HepG2 (cell line): ENCODE results near the gene FXYD4. TPM values are rescaled to one million over a fixed set of nuclear protein-coding genes. Genes with fewer than 3 reads are reported as not detected.

Source experiments
- ATAC-seq: fragments of 200-7000 bp; cut with Tn5 transposase; 3 replicates; pipeline ENCODE4 v1.9.1; 2020; ENCODE audit warnings: mild to moderate bottlenecking, moderate library complexity
- BruUV-seq: library from RNA; stranded (reverse); fragments of 400-500 nt; replicated peaks from 2 replicates; lab custom pipeline; 2021; lab: Mats Ljungman, UMichigan
- CTCF ChIA-PET: fragments of 300-600 bp; formaldehyde crosslinking; extraction: SDS; loops from one replicate; lab custom pipeline; 2021; ENCODE audit warnings: low total read pairs, inconsistent platforms, low intra/inter-chr PET ratio; lab: Yijun Ruan, JAX
- POLR2A ChIA-PET: fragments of 350-600 bp; sonication (Branson Sonifier 250); formaldehyde crosslinking; loops from one replicate; lab custom pipeline; 2020; ENCODE audit warnings: antibody characterized with exemption, inconsistent platforms; lab: Yijun Ruan, JAX
- DNase-seq: peaks from one replicate; pipeline ENCODE4 v3.0.0-alpha.2; 2015; ENCODE audit warnings: low spot score
- FAIRE-seq: peaks from 3 replicates; lab custom pipeline; 2011; peaks lifted over from hg19 to GRCh38; lab: Jason Lieb, UNC
- H2AFZ ChIP-seq: one replicate; pipeline ENCODE4 v1.6.1; 2011; ENCODE audit warnings: low read length, inconsistent platforms
- H3K27ac ChIP-seq: fragments of 300-600 bp; 3 replicates; pipeline ENCODE4 v1.8.0; 2011; ENCODE audit warnings: mixed run types, mild to moderate bottlenecking, mixed read lengths, low read length, inconsistent platforms; ENCODE audit not compliant: insufficient read depth; ENCODE audit errors: extremely low read length
- H3K27me3 ChIP-seq, 2 experiments: fragments of 200-600 bp in 1 of 2; 2 replicates in 1 of 2; 3 replicates in 1 of 2; pipeline versions ENCODE4 v1.6.0 to v1.8.0; 2011; ENCODE audit warnings: low read length in 2 of 2, mild to moderate bottlenecking in 2 of 2, moderate library complexity in 2 of 2, inconsistent platforms in 1 of 2; ENCODE audit not compliant: insufficient read depth in 2 of 2, control insufficient read depth in 1 of 2
- H3K36me3 ChIP-seq, 2 experiments: fragments of 200-600 bp in 1 of 2; replicated peaks in 1 of 2; 2 replicates in 1 of 2; 3 replicates in 1 of 2; pipeline versions ENCODE4 v1.5.1 to v1.8.0; 2011; ENCODE audit warnings: low read length in 2 of 2, inconsistent platforms in 1 of 2; ENCODE audit not compliant: insufficient read depth in 2 of 2, control insufficient read depth in 1 of 2
- H3K4me1 ChIP-seq: 2 replicates; pipeline ENCODE4 v1.5.1; 2012; ENCODE audit warnings: low read length, inconsistent platforms; ENCODE audit not compliant: insufficient read depth
- H3K4me2 ChIP-seq: 2 replicates; pipeline ENCODE4 v1.6.0; 2011; ENCODE audit warnings: low read depth, low read length, inconsistent platforms
- H3K4me3 ChIP-seq, 3 experiments: fragments of 200-600 bp in 1 of 3; sonication (generic), shearing (Covaris generic) in 1 of 3; replicated peaks in 1 of 3; 2 replicates each; pipeline ENCODE4 v1.5.1; 2011 to 2016; ENCODE audit warnings: low read length in 3 of 3, inconsistent platforms in 2 of 3, low read depth in 2 of 3, mild to moderate bottlenecking in 2 of 3, control low read depth in 1 of 3, mixed read lengths in 1 of 3; ENCODE audit not compliant: insufficient read depth in 1 of 3
- H3K79me2 ChIP-seq: one replicate; pipeline ENCODE4 v1.6.1; 2011; ENCODE audit warnings: low read length, inconsistent platforms; ENCODE audit not compliant: insufficient read depth
- H3K9ac ChIP-seq: 2 replicates; pipeline ENCODE4 v1.6.0; 2011; ENCODE audit warnings: mild to moderate bottlenecking, low read depth, low read length, inconsistent platforms; ENCODE audit not compliant: insufficient read depth
- H3K9me3 ChIP-seq: 2 replicates; pipeline ENCODE4 v1.5.1; 2012; ENCODE audit warnings: mild to moderate bottlenecking, low read length
- H4K20me1 ChIP-seq: 2 replicates; pipeline ENCODE4 v1.6.0; 2011; ENCODE audit warnings: inconsistent platforms, mild to moderate bottlenecking, low read length, moderate library complexity; ENCODE audit not compliant: insufficient read depth
- DR1 ChIP-seq: sonication (generic); formaldehyde crosslinking; IDR thresholded peaks from 2 replicates; pipeline ENCODE4 v1.8.0; 2021; ENCODE audit warnings: mild to moderate bottlenecking, missing genetic modification reagents, inconsistent platforms
- EHMT2 ChIP-seq: fragments of 200-600 bp; sonication (generic); IDR thresholded peaks from 2 replicates; pipeline ENCODE4 v1.7.0; 2017; ENCODE audit warnings: antibody characterized with exemption, low read depth, low read length, borderline replicate concordance
- ERF ChIP-seq: IDR thresholded peaks from 2 replicates; pipeline ENCODE4 v1.6.1; 2018; ENCODE audit warnings: missing biosample characterization, missing genetic modification reagents
- NR1H2 ChIP-seq: sonication (generic); formaldehyde crosslinking; IDR thresholded peaks from 2 replicates; pipeline ENCODE4 v1.8.1; 2022; ENCODE audit warnings: low read depth, missing genetic modification reagents, borderline replicate concordance
- PAF1 ChIP-seq: IDR thresholded peaks from 2 replicates; pipeline ENCODE4 v1.6.1; 2016; ENCODE audit warnings: missing genetic modification reagents, missing compliant biosample characterization
- PHF20 ChIP-seq: sonication (generic); formaldehyde crosslinking; IDR thresholded peaks from 2 replicates; pipeline ENCODE4 v1.5.0; 2020; ENCODE audit warnings: mild to moderate bottlenecking, missing genetic modification reagents
- PRMT3 ChIP-seq: sonication (generic); formaldehyde crosslinking; IDR thresholded peaks from 2 replicates; pipeline ENCODE4 v1.8.1; 2022; ENCODE audit warnings: low read depth, mild to moderate bottlenecking, moderate library complexity, missing genetic modification reagents, borderline replicate concordance
- PTBP1 ChIP-seq: fragments of 200-400 bp; formaldehyde crosslinking; IDR thresholded peaks from 2 replicates; pipeline ENCODE4 v1.6.1; 2018; ENCODE audit warnings: low read length, low read depth; ENCODE audit not compliant: poor library complexity, severe bottlenecking
- SSRP1 ChIP-seq: IDR thresholded peaks from 2 replicates; pipeline ENCODE4 v1.6.1; 2016; ENCODE audit warnings: control low read depth
- THRA ChIP-seq: sonication (generic); formaldehyde crosslinking; IDR thresholded peaks from 2 replicates; pipeline ENCODE4 v1.4.0; 2020; ENCODE audit warnings: missing genetic modification reagents, borderline replicate concordance
- ZFP62 ChIP-seq: sonication (generic); formaldehyde crosslinking; IDR thresholded peaks from 2 replicates; pipeline ENCODE4 v1.4.0; 2020; ENCODE audit warnings: missing genetic modification reagents
- ZKSCAN5 ChIP-seq: sonication (generic); formaldehyde crosslinking; IDR thresholded peaks from 2 replicates; pipeline ENCODE4 v1.5.1; 2020; ENCODE audit warnings: mild to moderate bottlenecking, missing genetic modification reagents
- ZNF230 ChIP-seq: sonication (generic); formaldehyde crosslinking; IDR thresholded peaks from 2 replicates; pipeline ENCODE4 v1.4.0; 2020; ENCODE audit warnings: mild to moderate bottlenecking, missing genetic modification reagents
- ZNF496 ChIP-seq: sonication (generic); formaldehyde crosslinking; IDR thresholded peaks from 2 replicates; pipeline ENCODE4 v1.8.1; 2023; ENCODE audit warnings: mild to moderate bottlenecking, moderate library complexity, missing genetic modification reagents; ENCODE audit not compliant: insufficient replicate concordance
- ZNF550 ChIP-seq: sonication (generic); formaldehyde crosslinking; IDR thresholded peaks from 2 replicates; pipeline ENCODE4 v1.4.0; 2020; ENCODE audit warnings: mild to moderate bottlenecking, missing genetic modification reagents, borderline replicate concordance
- ZNF678 ChIP-seq: sonication (generic); formaldehyde crosslinking; IDR thresholded peaks from 2 replicates; pipeline ENCODE4 v1.4.0; 2020; ENCODE audit warnings: mild to moderate bottlenecking, missing genetic modification reagents
- WGBS: methylation state at CpG from one replicate; pipeline ENCODE4 v1.1.6; 2017; ENCODE audit warnings: low lambda C conversion rate; 5-methylcytosine and 5-hydroxymethylcytosine counted together
- in situ Hi-C: cut with HindIII; loops from 2 replicates; pipeline ENCODE4 v1.10.0; 2017; ENCODE audit warnings: low pct_unique_long_range_greater_than_20kb; ENCODE audit not compliant: extremely low pct_ligation_motif_present
- intact Hi-C: fragments of 100-400 bp; cut with micrococcal nuclease; formaldehyde crosslinking; loops from one replicate; pipeline ENCODE4 v1.10.0; 2022; ENCODE audit not compliant: unreplicated experiment
- polyA plus RNA-seq, 8 experiments: library from polyadenylated mRNA; depleted of rRNA in 3 of 8; stranded (reverse) in 7 of 8; unstranded in 1 of 8; fragments of >200 nt; fragmentation: Illumina TruSeq in 4 of 8; extraction: Trizol in 4 of 8; gene quantifications; 2 replicates each; pipeline versions ENCODE4 v1.2.1 to v1.2.3, GENCODE V29; 2011 to 2016; ENCODE audit warnings: low read depth in 4 of 8, missing spikeins in 1 of 8, mixed read lengths in 1 of 8; ENCODE audit not compliant: insufficient read depth in 1 of 8
- total RNA-seq, 5 experiments: library from RNA; depleted of rRNA; stranded (reverse); fragments of >200 nt; fragmentation: Illumina TruSeq; extraction: Trizol; gene quantifications; 2 replicates each; pipeline ENCODE4 v1.2.3, GENCODE V29; 2016; ENCODE audit warnings: low read depth in 1 of 5
- TF ChIP-seq, protein P1 (sequence below): sonication (generic); formaldehyde crosslinking; IDR thresholded peaks from 2 replicates; pipeline ENCODE4 v1.4.0; 2020; ENCODE audit warnings: missing genetic modification reagents

Gene FXYD4
- total and polyA plus RNA-seq, 2 of the 13 experiments (the other 11 are each of a cell fraction or from before 2014, with no cell fraction given), result not detected

DNA sequence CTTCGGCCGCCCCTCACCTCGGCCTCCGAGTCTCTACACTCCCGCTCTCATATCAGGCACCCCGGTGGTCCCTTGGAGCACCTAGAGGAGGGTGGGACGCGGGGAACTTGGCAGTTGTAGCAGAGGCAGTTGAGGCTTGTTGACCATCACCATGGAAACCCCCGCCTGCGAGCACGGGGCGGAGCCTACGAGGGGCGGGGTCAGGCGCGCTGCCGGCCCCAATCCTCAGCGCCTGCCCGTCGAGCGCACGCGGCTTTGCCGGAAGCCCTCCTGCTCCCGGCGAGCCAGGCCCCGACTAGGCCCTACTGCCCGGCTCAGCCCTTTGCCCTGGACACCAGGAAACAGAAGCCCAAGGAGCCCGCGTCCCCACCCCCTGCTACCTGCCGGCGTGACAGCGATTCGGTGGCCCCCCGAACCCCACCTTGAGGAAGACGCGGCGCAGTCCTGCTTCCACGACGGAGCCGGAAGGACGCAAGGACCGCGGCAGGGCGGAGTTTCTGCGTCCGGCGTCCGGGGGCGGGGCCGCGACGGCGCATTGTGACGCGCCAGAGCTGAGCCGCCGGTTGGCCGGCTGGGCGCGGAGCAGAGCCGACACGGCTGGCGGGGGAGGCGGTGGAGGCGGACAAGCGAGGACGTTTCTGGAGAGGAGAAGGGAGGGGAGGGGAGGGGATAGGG lies 37.4 kb downstream of the FXYD4 start, which contains the start of gene HNRNPF:
TSS of gene HNRNPF (minus strand) at position 477 of the 675 bp plus-strand sequence. CDS start 21,302 bp downstream, outside the sequence.
- under 1% methylated on average over 40 of the region's 68 CpGs for WGBS
- peak within 1 kb of the TSS; percentile 100 for H3K27ac ChIP-seq
- FAIRE-seq (no peak), ATAC-seq (peak; percentile 80), DNase-seq (peak; percentile 87)
- peak within 1 kb of the TSS; percentile 94 for H3K4me2 ChIP-seq
- ChIA-PET CTCF (no interaction called here), POLR2A (interaction anchor here (0.8 to 2.5 kb wide), 9 partner anchors 9 to 1570 kb away, joined by 3 to 33 read pairs (median 7); partner anchors contain the start of genes DEPP1 and ZNF487)
- H2AFZ ChIP-seq, result no peak within 1 kb of the TSS
- intact Hi-C loops, result loop anchor here (1.0 kb wide), 1 partner anchor 11 kb away; no protein-coding TSS in a partner anchor
- H3K27me3 ChIP-seq, result no peaks in the 10 kb centered on the region; a peak in 1 of 5 replicates
- peak within 1 kb of the TSS; percentile 99 for H3K9ac ChIP-seq
- peaks cover 38% of the 10 kb centered on the region for H4K20me1 ChIP-seq
- peaks cover 59% of the 10 kb centered on the region for H3K4me1 ChIP-seq
- H3K79me2 ChIP-seq, result peaks cover 54% of the 10 kb centered on the region
- in situ Hi-C loops, result loop anchor here (25.0 kb wide), 1 partner anchor 1553 kb away; the partner anchor contains the start of gene RASSF4
- no peaks in the 10 kb centered on the region for H3K9me3 ChIP-seq
- peak within 1 kb of the TSS; percentile 86 to 95 (median 87) for H3K4me3 ChIP-seq
- H3K36me3 ChIP-seq, result 0 out of 5 replicates have a peak, but pooled peaks cover 0 to 3% of the 10 kb centered on the region in 2 experiments
- BruUV-seq, result no TSS peak
- peak; percentile 55 for TF ChIP-seq PTBP1
- TF ChIP-seq ZNF496 (CRISPR knock-in tag), result no peak
- peak; percentile 71 for TF ChIP-seq ZNF230 (CRISPR knock-in tag)
- TF ChIP-seq PRMT3, result 0 out of 2 replicates have a peak, but pooled peaks have one; percentile 47
- TF ChIP-seq ZFP62, result no peak
- peak; percentile 54 for TF ChIP-seq THRA
- TF ChIP-seq ZNF678 (CRISPR knock-in tag), result peak; percentile 70; the same call in 1 of the 2 replicates
- TF ChIP-seq PHF20, result peak; percentile 61
- TF ChIP-seq SSRP1 (CRISPR knock-in tag), result no peak
- TF ChIP-seq NR1H2 (CRISPR knock-in tag), result no peak
- TF ChIP-seq, protein P1, sequence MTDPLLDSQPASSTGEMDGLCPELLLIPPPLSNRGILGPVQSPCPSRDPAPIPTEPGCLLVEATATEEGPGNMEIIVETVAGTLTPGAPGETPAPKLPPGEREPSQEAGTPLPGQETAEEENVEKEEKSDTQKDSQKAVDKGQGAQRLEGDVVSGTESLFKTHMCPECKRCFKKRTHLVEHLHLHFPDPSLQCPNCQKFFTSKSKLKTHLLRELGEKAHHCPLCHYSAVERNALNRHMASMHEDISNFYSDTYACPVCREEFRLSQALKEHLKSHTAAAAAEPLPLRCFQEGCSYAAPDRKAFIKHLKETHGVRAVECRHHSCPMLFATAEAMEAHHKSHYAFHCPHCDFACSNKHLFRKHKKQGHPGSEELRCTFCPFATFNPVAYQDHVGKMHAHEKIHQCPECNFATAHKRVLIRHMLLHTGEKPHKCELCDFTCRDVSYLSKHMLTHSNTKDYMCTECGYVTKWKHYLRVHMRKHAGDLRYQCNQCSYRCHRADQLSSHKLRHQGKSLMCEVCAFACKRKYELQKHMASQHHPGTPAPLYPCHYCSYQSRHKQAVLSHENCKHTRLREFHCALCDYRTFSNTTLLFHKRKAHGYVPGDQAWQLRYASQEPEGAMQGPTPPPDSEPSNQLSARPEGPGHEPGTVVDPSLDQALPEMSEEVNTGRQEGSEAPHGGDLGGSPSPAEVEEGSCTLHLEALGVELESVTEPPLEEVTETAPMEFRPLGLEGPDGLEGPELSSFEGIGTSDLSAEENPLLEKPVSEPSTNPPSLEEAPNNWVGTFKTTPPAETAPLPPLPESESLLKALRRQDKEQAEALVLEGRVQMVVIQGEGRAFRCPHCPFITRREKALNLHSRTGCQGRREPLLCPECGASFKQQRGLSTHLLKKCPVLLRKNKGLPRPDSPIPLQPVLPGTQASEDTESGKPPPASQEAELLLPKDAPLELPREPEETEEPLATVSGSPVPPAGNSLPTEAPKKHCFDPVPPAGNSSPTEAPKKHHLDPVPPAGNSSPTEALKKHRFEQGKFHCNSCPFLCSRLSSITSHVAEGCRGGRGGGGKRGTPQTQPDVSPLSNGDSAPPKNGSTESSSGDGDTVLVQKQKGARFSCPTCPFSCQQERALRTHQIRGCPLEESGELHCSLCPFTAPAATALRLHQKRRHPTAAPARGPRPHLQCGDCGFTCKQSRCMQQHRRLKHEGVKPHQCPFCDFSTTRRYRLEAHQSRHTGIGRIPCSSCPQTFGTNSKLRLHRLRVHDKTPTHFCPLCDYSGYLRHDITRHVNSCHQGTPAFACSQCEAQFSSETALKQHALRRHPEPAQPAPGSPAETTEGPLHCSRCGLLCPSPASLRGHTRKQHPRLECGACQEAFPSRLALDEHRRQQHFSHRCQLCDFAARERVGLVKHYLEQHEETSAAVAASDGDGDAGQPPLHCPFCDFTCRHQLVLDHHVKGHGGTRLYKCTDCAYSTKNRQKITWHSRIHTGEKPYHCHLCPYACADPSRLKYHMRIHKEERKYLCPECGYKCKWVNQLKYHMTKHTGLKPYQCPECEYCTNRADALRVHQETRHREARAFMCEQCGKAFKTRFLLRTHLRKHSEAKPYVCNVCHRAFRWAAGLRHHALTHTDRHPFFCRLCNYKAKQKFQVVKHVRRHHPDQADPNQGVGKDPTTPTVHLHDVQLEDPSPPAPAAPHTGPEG (CRISPR knock-in tag), result 0 out of 2 replicates have a peak, but pooled peaks have one; percentile 63
- 0 out of 2 replicates have a peak, but pooled peaks have one; percentile 59 for TF ChIP-seq ZNF550 (CRISPR knock-in tag)
- TF ChIP-seq EHMT2, result no peak
- 0 out of 2 replicates have a peak, but pooled peaks have one; percentile 41 for TF ChIP-seq DR1 (CRISPR knock-in tag)
- TF ChIP-seq ERF (CRISPR knock-in tag), result 0 out of 2 replicates have a peak, but pooled peaks have one; percentile 60
- TF ChIP-seq PAF1 (CRISPR knock-in tag), result no peak
- no peak for TF ChIP-seq ZKSCAN5 (CRISPR knock-in tag)
